HFFc6 (cell line): ENCODE data around the gene MSMO1. TPM values are rescaled to one million over a fixed set of nuclear protein-coding genes. Genes with fewer than 3 reads are reported as not detected.

ENCODE experiments used
- DNase-seq: peaks from one replicate; pipeline ENCODE4 v3.0.0-alpha.2; 2018
- H3K27ac Mint-ChIP-seq: 2 replicates; pipeline ENCODE4 v1.8.0; 2020; ENCODE audit warnings: mild to moderate bottlenecking, mixed read lengths
- H3K27me3 Mint-ChIP-seq: 2 replicates; pipeline ENCODE4 v1.8.0; 2021; ENCODE audit warnings: mild to moderate bottlenecking, moderate library complexity, mixed read lengths; ENCODE audit not compliant: insufficient read depth
- H3K36me3 Mint-ChIP-seq: 2 replicates; pipeline ENCODE4 v1.8.0; 2021; ENCODE audit warnings: low read depth, mixed read lengths
- H3K4me1 Mint-ChIP-seq: 2 replicates; pipeline ENCODE4 v1.8.0; 2020; ENCODE audit warnings: low read depth, mixed read lengths
- H3K4me3 Mint-ChIP-seq: 2 replicates; pipeline ENCODE4 v1.8.0; 2020; ENCODE audit warnings: mild to moderate bottlenecking, moderate library complexity, mixed read lengths
- H3K9me3 Mint-ChIP-seq: 2 replicates; pipeline ENCODE4 v1.8.0; 2020; ENCODE audit warnings: mild to moderate bottlenecking, mixed read lengths
- CTCF ChIP-seq: fragments of 200-600 bp; sonication (generic); IDR thresholded peaks from 2 replicates; pipeline ENCODE4 v1.5.0; 2021; ENCODE audit warnings: antibody characterized with exemption, mild to moderate bottlenecking
- total RNA-seq, 6 experiments: library from RNA; stranded (reverse); fragmentation: NEBNext Ultra II Directional; extraction: Animal tissue kit (Norgen Biotek cat#: 25700); gene quantifications; 2 replicates in 1 of 6; 3 replicates in 5 of 6; pipeline ENCODE4 v1.2.3, GENCODE V29; 2021

MSMO1 gene
- total RNA-seq, 6 experiments from 2014 or later, result 23.8 to 27.9 (median 25.6) TPM

GRCh38 chr4:165369522-165369921, 42.1 kb downstream of the MSMO1 start:
- Mint-ChIP-seq H3K27ac (no peak overlapping the region), H3K4me3 (no peak overlapping the region), H3K36me3 (no peaks in the 10 kb centered on the region)

GRCh38 chr4:165370530-165370929, 43.1 kb downstream of the MSMO1 start:
- H3K4me3 Mint-ChIP-seq, result no peak overlapping the region
- H3K27ac Mint-ChIP-seq, result no peak overlapping the region
- TF ChIP-seq CTCF, result no peak
- no peaks in the 10 kb centered on the region for H3K4me1 Mint-ChIP-seq
- H3K9me3 Mint-ChIP-seq, result no peaks in the 10 kb centered on the region
- no peaks in the 10 kb centered on the region for H3K36me3 Mint-ChIP-seq
- H3K27me3 Mint-ChIP-seq, result peaks cover 2% of the 10 kb centered on the region; the same call in 1 of the 2 replicates
- no peak for DNase-seq

More at GRCh38 chr4:165369522-165369921, 42.1 kb downstream of the MSMO1 start:
- no peaks in the 10 kb centered on the region for H3K4me1 Mint-ChIP-seq
- no peak for TF ChIP-seq CTCF
- no peaks in the 10 kb centered on the region for H3K9me3 Mint-ChIP-seq
- peaks cover 2% of the 10 kb centered on the region; the same call in 1 of the 2 replicates for H3K27me3 Mint-ChIP-seq
- DNase-seq, result no peak

- Mint-ChIP-seq H3K4me1 (no peaks in the 10 kb centered on the region), H3K9me3 (no peaks in the 10 kb centered on the region), H3K4me3 (no peak overlapping the region), H3K27ac (no peak overlapping the region), H3K27me3 (peaks cover 8% of the 10 kb centered on the region; the same call in 1 of the 2 replicates), H3K36me3 (no peaks in the 10 kb centered on the region)
- no peak for DNase-seq
- no peak for TF ChIP-seq CTCF
These were observed 48.0 kb downstream of the MSMO1 start for GRCh38 chr4:165375465-165375864.

GRCh38 chr4:165378398-165378744, 50.9 kb downstream of the MSMO1 start:
- Mint-ChIP-seq H3K4me1 (no peaks in the 10 kb centered on the region), H3K27me3 (peaks cover 8% of the 10 kb centered on the region; the same call in 1 of the 2 replicates), H3K4me3 (peak overlapping the region; percentile 60; the same call in 1 of the 2 replicates), H3K27ac (no peak overlapping the region), H3K9me3 (no peaks in the 10 kb centered on the region; the same call in 1 of the 2 replicates), H3K36me3 (no peaks in the 10 kb centered on the region)
- no peak for DNase-seq
- TF ChIP-seq CTCF, result no peak

- Mint-ChIP-seq H3K4me1 (no peaks in the 10 kb centered on the region), H3K4me3 (peak within 1 kb of the TSS; percentile 60), H3K27ac (no peak within 1 kb of the TSS), H3K9me3 (no peaks in the 10 kb centered on the region; the same call in 1 of the 2 replicates), H3K36me3 (no peaks in the 10 kb centered on the region), H3K27me3 (peaks cover 8% of the 10 kb centered on the region; the same call in 1 of the 2 replicates)
- TF ChIP-seq CTCF, result peak; percentile 46
- no peak for DNase-seq
These were observed 51.5 kb downstream of the MSMO1 start, which contains the start of gene CPE for GRCh38 chr4:165378745-165379677. TSS of gene CPE (plus strand) at chr4:165379008. CDS start at chr4:165379222, 214 bp downstream.
